NCI-H446 (cell line): Measurements from ENCODE around the gene PARD3B.

Source experiments
- DNase-seq, 2 experiments: peaks; one replicate each; lab custom pipeline; 2025; lab: John Stamatoyannopoulos, UW

The PARD3B gene

GRCh38 chr2:205564346-205565141 lies 1019.3 kb downstream of the PARD3B start:
- peak; percentile 9 to 56 for DNase-seq

DNA sequence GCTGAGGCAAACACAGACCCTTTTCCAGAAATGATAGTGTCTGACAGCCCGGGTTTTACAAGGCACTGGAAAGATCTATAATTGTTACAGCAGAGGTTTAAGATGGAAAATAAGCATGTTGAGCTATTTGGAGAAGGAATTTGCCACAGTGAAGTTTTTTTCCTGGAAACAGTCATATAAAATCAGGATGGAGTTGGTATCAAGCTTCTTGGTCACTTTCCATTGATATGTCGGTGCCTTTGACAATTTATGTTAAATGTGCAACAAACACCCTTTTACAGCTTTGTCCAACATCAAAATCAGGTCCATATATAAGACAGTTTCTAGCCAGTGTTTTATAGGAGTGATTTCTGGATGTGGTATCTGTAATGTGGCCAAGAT lies 1019.9 kb downstream of the PARD3B start:
- DNase-seq = no peak

GRCh38 chr2:205566606-205567168 lies 1021.4 kb downstream of the PARD3B start:
- no peak for DNase-seq

- no peak for DNase-seq
Measured at GRCh38 chr2:205568620-205569019, 1023.3 kb downstream of the PARD3B start.

DNA sequence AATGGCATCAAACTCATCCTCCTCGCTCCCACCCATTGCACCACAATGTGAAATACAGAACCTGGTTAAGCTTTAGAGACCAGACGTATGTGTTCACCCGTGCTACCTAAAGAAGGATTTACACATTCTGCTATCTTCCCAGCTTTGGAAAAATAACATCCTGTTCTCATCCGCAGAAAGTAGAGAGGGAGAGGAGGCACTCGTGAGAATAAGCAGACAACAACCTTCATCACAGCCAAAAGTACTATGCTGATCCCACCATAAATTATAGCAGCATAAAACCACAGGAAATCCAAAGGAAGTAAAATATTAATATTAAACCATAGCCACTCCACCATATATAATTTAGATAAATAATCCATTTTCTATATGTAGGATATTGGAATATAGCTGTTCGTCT lies 1025.4 kb downstream of the PARD3B start:
- DNase-seq = no peak

GRCh38 chr2:205571360-205571959 lies 1026.2 kb downstream of the PARD3B start:
- peak; percentile 57 to 87 for DNase-seq

GRCh38 chr2:205574001-205574400 lies 1028.7 kb downstream of the PARD3B start:
- no peak for DNase-seq

DNA sequence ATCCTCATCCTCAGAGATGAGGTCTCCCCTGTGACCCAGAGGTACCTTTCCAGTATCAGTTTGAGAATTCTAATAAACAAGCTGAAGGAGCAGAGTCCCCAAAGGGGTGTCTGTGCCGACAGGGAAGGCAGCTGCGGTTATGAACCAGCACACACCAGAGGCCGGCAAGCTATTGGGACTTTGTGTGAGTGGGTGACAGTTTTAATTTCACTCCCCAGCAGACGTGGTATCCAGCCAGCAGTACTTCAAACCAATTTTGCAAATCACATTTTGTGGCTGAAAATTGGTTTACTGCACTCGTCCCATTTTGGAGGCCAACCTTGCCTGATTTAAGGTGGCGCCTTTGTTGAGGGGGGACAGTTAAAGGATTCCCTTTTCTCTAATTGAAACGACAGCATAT lies 1034.1 kb downstream of the PARD3B start:
- DNase-seq = no peak

- no peak for DNase-seq
Measured at GRCh38 chr2:205580212-205580987, 1035.1 kb downstream of the PARD3B start.

GRCh38 chr2:205582366-205582765 lies 1037.1 kb downstream of the PARD3B start:
- peak in 1 of 2 experiments; percentile 72 for DNase-seq

DNA sequence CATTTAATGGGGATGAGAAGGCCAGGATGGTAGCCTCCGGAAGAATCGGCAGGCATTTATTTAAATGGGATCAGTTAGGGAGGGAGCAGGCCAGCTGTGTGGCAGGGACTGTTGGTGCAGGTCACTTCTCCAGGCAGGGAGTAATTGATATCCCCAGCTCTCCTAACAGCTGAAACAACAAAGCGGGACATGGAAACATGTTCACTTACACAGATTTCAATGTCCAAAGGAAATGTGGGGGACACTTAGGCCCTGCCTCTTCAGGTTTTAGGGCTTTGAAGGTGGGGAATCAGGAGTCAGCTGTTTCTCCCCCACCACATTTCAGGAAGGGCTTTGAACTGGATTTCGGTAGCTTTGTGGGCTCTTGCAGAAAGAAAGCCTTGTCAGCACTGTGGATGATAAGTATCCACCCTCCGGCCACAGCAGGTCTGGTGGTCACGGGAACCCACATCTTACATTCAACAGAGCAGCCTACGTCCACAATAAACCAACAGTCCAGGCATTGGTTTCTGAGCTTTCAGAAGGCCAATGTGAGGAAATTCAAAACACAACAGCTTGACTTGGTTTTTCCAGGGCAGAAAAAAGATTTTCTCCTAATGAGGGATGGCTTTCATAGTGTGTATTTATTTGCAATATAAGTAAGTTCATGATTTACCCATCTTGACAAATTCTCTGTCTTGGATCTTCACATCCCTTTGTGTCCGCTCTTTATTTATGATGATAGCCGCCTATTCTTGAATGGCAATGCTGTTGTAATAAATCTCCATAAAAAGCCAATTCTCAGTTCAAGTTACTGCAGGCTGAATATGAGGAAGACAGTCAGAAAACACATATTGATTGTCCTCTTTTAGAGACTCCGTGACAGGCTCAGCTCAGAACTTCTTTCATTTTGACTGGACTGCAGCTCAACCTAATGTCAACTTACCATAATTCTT lies 1040.4 kb downstream of the PARD3B start:
- no peak for DNase-seq

DNA sequence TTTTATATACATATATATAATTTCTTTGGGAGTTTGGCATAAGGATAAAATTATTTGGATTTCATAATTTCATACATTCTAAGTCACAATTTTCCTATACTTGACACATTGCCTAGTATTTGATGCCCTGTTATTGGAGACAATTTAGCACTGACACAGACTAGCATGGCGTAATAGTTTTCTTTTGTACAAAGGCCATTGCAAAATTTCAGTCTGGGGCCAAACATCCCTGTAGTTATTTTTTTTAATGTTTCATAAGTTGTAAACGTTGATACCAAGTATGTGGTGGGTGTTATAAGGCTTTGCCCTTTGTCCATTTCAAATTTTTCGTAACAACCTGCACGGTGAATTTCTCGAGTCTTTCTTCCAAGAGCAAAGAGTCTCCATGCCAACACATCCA lies 1041.4 kb downstream of the PARD3B start:
- no peak for DNase-seq

DNA sequence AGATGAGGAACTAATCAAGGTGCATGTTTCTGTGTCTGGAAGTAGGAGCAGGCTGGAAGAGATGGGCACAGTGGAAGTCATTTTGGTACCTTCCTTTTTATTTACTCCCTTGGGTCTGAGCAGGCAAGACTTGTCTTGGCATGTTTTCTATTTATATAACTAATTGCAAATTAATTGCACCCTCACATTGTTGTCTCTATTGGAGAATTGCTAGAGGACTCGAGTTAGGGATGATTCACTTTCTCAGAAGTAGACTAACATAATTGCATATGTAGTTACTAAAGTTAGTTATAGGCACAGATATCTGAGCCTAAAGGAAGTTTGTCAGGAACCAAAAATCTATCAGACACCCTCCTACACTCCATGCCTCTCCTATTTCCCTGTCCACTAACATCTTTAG lies 1044.2 kb downstream of the PARD3B start:
- no peak for DNase-seq

DNA sequence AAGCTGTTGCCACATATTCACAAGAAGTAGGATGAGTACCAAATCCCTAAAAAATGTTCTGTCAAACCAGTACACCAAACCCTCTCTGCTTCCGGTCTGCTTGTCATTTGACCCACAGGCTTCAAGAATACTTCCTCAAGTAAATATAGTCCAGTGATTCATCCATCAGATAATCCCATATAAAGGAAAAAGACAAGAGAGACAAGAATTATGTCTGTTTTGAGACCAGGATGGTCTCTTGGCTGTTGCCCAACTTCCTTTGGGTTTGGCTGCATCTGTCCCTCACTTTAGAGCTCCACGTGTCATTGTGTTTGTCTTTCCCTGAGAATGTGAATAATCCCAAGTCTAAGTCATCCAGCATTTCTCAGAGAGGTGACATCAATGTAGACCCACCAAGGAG lies 1045.5 kb downstream of the PARD3B start:
- DNase-seq = peak in 1 of 2 experiments; percentile 35

DNA sequence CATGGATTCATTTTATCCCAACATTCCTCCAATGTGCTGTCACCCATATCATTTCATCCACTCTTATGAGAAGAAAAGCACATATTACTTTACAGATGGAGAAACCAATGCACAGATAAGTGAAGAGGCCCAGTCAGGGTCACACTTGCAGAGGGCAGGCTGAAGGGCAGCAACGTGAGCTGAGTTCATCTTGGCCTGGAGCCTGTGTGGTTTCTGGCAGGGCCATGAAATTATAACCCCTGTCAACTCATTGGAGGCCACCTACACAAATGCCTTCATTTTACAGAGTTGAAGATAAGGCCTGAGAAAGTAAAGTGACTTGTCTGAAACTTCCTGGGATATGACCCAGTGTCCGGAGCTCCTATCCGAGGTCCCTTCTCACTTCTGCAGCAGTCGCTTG lies 1048.6 kb downstream of the PARD3B start:
- no peak for DNase-seq

GRCh38 chr2:205596581-205596980 lies 1051.3 kb downstream of the PARD3B start:
- DNase-seq = no peak

DNA sequence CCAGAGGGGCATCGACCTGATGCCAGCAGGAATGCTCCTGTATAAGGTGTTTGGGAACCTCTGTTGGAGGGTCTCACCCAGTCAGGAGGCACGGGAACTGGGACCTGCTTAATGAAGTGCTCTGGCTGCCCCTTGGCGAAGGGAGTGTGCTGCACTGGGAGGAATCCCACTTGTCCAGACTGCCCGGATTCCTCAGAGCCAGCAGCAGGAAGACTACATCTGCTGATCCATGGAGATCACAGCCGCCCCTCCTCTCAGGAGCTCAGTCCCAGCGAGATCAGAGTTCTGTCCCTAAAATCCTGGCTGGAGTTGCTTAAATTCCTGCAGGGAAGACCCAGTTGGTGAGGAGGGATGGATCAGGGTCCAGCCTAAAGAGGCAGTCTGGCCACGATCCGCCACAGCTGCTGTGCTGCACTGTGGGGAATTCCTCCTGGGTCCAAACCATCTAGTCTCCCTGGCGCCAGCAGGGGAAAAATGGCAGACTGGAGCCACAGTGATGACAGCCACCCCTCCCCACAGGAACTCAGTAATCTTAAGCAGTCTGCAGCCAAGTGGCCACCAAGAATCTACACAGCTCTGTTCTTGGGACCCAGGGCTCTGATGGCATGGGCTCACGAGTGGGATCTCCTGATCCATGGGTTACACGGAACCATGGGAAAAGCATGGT lies 1060.5 kb downstream of the PARD3B start:
- no peak for DNase-seq

DNA sequence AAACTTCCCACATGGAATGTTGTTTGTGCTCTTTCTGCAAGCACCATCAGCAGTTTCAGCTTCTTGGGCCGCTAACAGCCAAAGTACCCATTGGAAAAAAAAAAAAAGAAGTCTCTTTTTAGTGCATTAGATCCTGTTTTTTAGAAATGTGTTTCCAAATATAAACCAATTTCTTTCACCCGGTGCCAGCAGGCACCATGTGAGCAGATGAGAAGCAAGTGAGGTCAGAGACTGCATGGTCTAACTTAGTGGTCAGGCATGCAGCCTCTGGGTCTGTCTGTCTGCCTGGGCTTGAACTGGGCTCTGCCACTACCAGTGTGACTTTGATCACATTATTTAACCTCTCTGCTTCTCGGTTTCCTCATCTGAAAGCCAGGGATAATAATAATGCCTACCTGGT lies 1061.9 kb downstream of the PARD3B start:
- DNase-seq = no peak

GRCh38 chr2:205609113-205609512 lies 1063.8 kb downstream of the PARD3B start:
- DNase-seq = no peak

DNA sequence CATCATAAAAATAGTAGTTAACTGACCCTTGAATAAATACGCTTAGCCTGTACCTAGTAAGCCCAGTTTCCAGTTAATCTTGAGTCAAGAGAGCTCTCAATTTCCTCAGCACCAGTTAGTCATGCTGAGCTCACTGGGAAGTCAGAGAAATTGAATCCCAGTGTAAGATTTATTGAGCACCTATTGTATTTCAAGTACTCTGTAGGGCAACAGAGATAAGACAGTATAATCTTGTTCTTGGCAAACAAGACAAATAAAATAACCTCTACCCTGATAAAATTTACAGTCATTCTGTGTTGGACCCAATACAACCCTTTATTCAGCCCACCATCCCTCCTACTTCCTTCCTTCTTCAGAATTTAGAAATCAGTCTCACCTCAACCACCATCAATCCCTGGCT lies 1065.2 kb downstream of the PARD3B start:
- no peak for DNase-seq

DNA sequence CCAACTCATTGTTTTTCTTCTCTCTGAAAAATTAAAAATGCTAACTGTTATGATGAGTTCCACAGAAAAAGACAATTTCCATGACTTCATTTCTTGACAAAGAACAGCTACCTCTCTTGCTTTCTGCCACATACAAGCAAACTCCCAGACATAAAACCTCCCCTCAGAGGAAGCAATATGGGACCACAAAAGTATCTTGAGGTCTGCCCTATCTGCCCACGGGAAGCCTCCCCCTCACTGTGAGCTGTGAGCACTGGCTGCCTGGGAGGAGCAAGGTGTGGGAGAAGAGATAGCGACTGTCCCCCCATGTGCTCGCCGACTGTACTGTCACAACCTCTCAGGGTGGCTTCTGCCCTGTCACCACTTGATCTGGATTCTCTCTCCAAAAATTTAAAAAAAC lies 1067.4 kb downstream of the PARD3B start:
- no peak for DNase-seq
